Panc1 (cell line): ENCODE measurements around the gene AAK1. TPM values are rescaled to one million over a fixed set of nuclear protein-coding genes. Genes with fewer than 3 reads are reported as not detected.

Source experiments
- ATAC-seq: fragments of 200-7000 bp; cut with Tn5 transposase; 2 replicates; pipeline ENCODE4 v1.9.1; 2020; ENCODE audit warnings: mild to moderate bottlenecking, moderate library complexity
- BruUV-seq: library from RNA; stranded (reverse); fragments of 400-500 nt; replicated peaks from 2 replicates; lab custom pipeline; 2021; lab: Mats Ljungman, UMichigan
- CTCF ChIA-PET: fragments of 300-600 bp; sonication (Branson Sonifier 250); formaldehyde crosslinking; loops from one replicate; lab custom pipeline; 2022; ENCODE audit warnings: antibody characterized with exemption; lab: Charles Lee
- POLR2A ChIA-PET: fragments of 300-600 bp; sonication (Branson Sonifier 250); formaldehyde crosslinking; loops from one replicate; lab custom pipeline; 2022; ENCODE audit warnings: antibody characterized with exemption; lab: Charles Lee
- DNase-seq: peaks from one replicate; pipeline ENCODE4 v3.0.0-alpha.2; 2010; ENCODE audit warnings: low read depth, low spot score
- H3K27ac ChIP-seq: 2 replicates; pipeline ENCODE4 v1.5.1; 2011; ENCODE audit warnings: mild to moderate bottlenecking, low read length, inconsistent platforms
- H3K27me3 ChIP-seq: fragments of 200-500 bp; sonication (Bioruptor generic); 2 replicates; pipeline ENCODE4 v1.6.0; 2014; ENCODE audit warnings: low read length, inconsistent platforms; ENCODE audit not compliant: control insufficient read depth, insufficient read depth
- H3K36me3 ChIP-seq: fragments of 200-500 bp; sonication (Bioruptor generic); 2 replicates; pipeline ENCODE4 v1.5.1; 2014; ENCODE audit warnings: inconsistent platforms, mild to moderate bottlenecking, low read length, moderate library complexity; ENCODE audit not compliant: control insufficient read depth, insufficient read depth
- H3K4me1 ChIP-seq: 2 replicates; pipeline ENCODE4 v1.5.1; 2011; ENCODE audit warnings: inconsistent platforms, mild to moderate bottlenecking, low read length, moderate library complexity; ENCODE audit not compliant: control insufficient read depth, insufficient read depth
- H3K4me3 ChIP-seq, 2 experiments: 2 replicates each; pipeline ENCODE4 v1.5.1; 2011 to 2012; ENCODE audit warnings: low read depth in 2 of 2, low read length in 2 of 2, mild to moderate bottlenecking in 2 of 2, inconsistent platforms in 1 of 2, moderate library complexity in 1 of 2
- H3K9me3 ChIP-seq: fragments of 200-500 bp; sonication (Bioruptor generic); 2 replicates; pipeline ENCODE4 v1.5.1; 2014; ENCODE audit warnings: low read depth, mild to moderate bottlenecking, inconsistent platforms, low read length, moderate library complexity; ENCODE audit not compliant: control insufficient read depth, insufficient read depth
- CTCF ChIP-seq: fragments of 450-650 bp; IDR thresholded peaks from 2 replicates; pipeline ENCODE4 v1.5.1; 2017; ENCODE audit warnings: mild to moderate bottlenecking
- POLR2AphosphoS5 ChIP-seq: IDR thresholded peaks from 2 replicates; pipeline ENCODE4 v1.6.1; 2012; ENCODE audit warnings: mild to moderate bottlenecking, low read depth, low read length, moderate library complexity
- SIN3A ChIP-seq: IDR thresholded peaks from 2 replicates; pipeline ENCODE4 v1.6.1; 2012; ENCODE audit warnings: low read depth, mild to moderate bottlenecking, low read length, moderate library complexity, borderline replicate concordance; ENCODE audit not compliant: insufficient read depth
- TCF7L2 ChIP-seq: IDR thresholded peaks from 2 replicates; pipeline ENCODE4 v1.6.1; 2011; ENCODE audit warnings: mild to moderate bottlenecking, low read depth, low read length, inconsistent platforms
- in situ Hi-C: cut with HindIII; loops from 2 replicates; pipeline ENCODE4 v1.10.0; 2016; ENCODE audit warnings: low sequenced_read_pairs, low pct_unique_long_range_greater_than_20kb
- intact Hi-C: fragments of 100-400 bp; cut with micrococcal nuclease; formaldehyde crosslinking; loops from one replicate; pipeline ENCODE4 v1.10.0; 2022; ENCODE audit not compliant: unreplicated experiment
- total RNA-seq: library from RNA; stranded (reverse); gene quantifications from one replicate; pipeline ENCODE4 v1.2.1, GENCODE V29; 2021; ENCODE audit not compliant: unreplicated experiment
- TF ChIP-seq, protein P1 (sequence below), 2 experiments: IDR thresholded peaks; 2 replicates each; pipeline ENCODE4 v1.6.1; 2011 to 2012; ENCODE audit warnings: low read depth in 2 of 2, control low read depth in 1 of 2, low read length in 1 of 2, mild to moderate bottlenecking in 1 of 2, moderate library complexity in 1 of 2; ENCODE audit not compliant: insufficient read depth in 1 of 2

Gene AAK1
- total RNA-seq, 1 experiment from 2014 or later: 123 TPM

GRCh38 chr2:69471793-69472192 is 171.7 kb downstream of the AAK1 start:
- ATAC-seq (no peak), DNase-seq (no peak)
- ChIA-PET CTCF (no interaction called here), POLR2A (no interaction called here)
- TF ChIP-seq SIN3A: no peak
- TF ChIP-seq, protein P1, sequence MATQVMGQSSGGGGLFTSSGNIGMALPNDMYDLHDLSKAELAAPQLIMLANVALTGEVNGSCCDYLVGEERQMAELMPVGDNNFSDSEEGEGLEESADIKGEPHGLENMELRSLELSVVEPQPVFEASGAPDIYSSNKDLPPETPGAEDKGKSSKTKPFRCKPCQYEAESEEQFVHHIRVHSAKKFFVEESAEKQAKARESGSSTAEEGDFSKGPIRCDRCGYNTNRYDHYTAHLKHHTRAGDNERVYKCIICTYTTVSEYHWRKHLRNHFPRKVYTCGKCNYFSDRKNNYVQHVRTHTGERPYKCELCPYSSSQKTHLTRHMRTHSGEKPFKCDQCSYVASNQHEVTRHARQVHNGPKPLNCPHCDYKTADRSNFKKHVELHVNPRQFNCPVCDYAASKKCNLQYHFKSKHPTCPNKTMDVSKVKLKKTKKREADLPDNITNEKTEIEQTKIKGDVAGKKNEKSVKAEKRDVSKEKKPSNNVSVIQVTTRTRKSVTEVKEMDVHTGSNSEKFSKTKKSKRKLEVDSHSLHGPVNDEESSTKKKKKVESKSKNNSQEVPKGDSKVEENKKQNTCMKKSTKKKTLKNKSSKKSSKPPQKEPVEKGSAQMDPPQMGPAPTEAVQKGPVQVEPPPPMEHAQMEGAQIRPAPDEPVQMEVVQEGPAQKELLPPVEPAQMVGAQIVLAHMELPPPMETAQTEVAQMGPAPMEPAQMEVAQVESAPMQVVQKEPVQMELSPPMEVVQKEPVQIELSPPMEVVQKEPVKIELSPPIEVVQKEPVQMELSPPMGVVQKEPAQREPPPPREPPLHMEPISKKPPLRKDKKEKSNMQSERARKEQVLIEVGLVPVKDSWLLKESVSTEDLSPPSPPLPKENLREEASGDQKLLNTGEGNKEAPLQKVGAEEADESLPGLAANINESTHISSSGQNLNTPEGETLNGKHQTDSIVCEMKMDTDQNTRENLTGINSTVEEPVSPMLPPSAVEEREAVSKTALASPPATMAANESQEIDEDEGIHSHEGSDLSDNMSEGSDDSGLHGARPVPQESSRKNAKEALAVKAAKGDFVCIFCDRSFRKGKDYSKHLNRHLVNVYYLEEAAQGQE (IDR thresholded peaks at IDR 0.05; ENCODE audit: insufficient read depth in 1 of 2, low read depth in 2 of 2, low read length in 1 of 2): no peak
- no peak for TF ChIP-seq POLR2AphosphoS5
- TF ChIP-seq TCF7L2: no peak
- no peak for TF ChIP-seq CTCF
- no peaks in the 10 kb centered on the region for H3K4me1 ChIP-seq
- H3K9me3 ChIP-seq: no peaks in the 10 kb centered on the region
- no peak overlapping the region for H3K4me3 ChIP-seq
- no peak overlapping the region for H3K27ac ChIP-seq
- no peaks in the 10 kb centered on the region; the same call in 1 of the 2 replicates for H3K36me3 ChIP-seq
- intact Hi-C loops: no loop called here
- BruUV-seq: no TSS peak
- no peaks in the 10 kb centered on the region for H3K27me3 ChIP-seq
- in situ Hi-C loops: no loop called here

DNA sequence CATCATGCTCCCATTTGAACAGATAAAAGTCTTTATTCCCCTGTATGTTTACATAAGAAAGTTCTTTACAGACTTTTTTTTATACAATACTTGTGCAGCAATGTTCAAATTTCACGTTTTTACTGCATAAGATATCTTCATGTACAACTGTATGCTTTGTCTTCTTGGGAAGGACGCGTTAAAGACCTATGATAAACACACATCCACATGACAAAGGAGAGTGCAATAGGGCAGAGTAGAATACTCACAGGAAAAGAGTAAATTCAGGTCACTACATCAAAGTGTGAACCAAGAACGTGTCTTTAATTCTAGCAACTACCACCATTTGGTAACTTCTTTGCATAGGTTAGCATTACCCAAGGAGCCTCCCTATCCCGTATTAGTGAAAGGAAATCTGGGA is 172.6 kb downstream of the AAK1 start:
- Histone ChIP-seq H3K36me3 (no peaks in the 10 kb centered on the region; the same call in 1 of the 2 replicates), H3K27me3 (no peaks in the 10 kb centered on the region), H3K4me1 (no peaks in the 10 kb centered on the region), H3K4me3 (no peak overlapping the region), H3K9me3 (no peaks in the 10 kb centered on the region), H3K27ac (no peak overlapping the region)
- no peak for TF ChIP-seq POLR2AphosphoS5
- no peak for TF ChIP-seq TCF7L2
- TF ChIP-seq, protein P1 (IDR thresholded peaks at IDR 0.05; ENCODE audit: insufficient read depth in 1 of 2, low read depth in 2 of 2, low read length in 1 of 2): no peak
- TF ChIP-seq CTCF: no peak
- no peak for TF ChIP-seq SIN3A
- no TSS peak for BruUV-seq
- intact Hi-C loops (no loop called here), in situ Hi-C loops (no loop called here)
- DNase-seq (no peak), ATAC-seq (no peak)
- CTCF ChIA-PET: no interaction called here
- POLR2A ChIA-PET: interaction anchor here (0.7 kb wide), 1 partner anchor 54 kb away, joined by 3 read pairs; no protein-coding TSS in a partner anchor
